Activated CD4-positive, CD25-positive, alpha-beta regulatory T cell treated with anti-CD3 and anti-CD28 coated beads, Interleukin-2, amount 50 U/mL, for 16 hours (primary cell): ENCODE data around the gene GDPD1.
"Not testable (repeated sequence)": the region's sequence is repeated elsewhere in the genome, so short reads cannot be mapped to it uniquely, and the experiment has no call there.

Source experiments
- DNase-seq: peaks from one replicate; pipeline ENCODE4 v3.0.0-alpha.2; 2020; ENCODE audit warnings: low read depth, low spot score

Gene GDPD1

DNA sequence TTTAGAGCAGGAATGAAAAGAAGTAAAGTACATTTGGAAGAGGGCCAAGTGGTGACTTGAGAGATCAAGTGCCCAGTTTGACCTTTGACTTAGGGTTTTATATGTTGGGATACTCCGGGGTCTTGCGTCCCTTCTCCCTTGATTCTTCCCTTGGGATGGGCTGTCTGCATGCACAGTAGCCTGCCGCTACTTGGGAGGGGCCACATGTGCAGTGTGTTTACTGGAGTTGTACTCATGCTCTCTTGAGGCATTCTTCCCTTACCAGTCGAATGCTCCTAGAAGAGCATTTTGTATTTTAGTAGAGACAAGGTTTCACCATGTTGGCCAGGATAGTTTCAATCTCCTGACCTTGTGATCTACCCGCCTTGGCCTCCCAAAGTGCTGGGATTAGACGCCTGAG is 23.8 kb downstream of the GDPD1 start:
- no peak for DNase-seq

DNA sequence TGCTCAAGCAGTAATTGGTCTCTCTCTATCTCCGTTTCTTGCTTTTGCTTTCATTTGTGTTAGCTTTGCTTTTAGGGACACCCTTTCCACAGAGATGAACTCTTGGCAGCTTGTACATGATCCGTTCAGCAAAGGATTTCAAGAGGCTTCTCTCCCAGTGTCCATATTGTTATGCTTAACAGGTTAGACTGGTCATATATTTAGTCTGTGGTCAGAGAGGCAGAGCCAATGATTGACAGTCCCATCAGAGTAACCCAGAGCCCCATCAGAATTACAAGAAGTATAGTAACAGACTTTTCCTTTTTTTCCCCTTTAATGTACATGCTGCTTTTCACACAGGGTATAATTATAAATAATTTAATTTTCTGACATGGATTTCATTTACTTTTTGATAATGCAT is 34.4 kb downstream of the GDPD1 start:
- no peak for DNase-seq

DNA sequence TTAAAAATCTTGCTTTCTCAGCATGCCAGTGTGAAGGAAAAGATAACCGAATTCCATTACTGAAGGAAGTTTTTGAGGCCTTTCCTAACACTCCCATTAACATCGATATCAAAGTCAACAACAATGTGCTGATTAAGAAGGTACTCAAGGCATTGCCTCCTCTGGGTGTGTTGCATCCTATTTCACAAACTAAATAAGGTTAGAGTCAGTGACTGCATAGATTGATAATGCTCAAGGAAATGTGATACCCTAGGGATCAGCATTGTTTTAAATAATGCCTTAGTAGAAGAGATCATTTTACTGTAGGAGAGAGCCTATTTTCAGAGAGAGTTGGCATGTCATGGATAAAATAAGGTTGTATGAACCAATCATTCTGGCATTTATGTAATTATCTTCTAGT is 36.8 kb downstream of the GDPD1 start:
- DNase-seq, result no peak

DNA sequence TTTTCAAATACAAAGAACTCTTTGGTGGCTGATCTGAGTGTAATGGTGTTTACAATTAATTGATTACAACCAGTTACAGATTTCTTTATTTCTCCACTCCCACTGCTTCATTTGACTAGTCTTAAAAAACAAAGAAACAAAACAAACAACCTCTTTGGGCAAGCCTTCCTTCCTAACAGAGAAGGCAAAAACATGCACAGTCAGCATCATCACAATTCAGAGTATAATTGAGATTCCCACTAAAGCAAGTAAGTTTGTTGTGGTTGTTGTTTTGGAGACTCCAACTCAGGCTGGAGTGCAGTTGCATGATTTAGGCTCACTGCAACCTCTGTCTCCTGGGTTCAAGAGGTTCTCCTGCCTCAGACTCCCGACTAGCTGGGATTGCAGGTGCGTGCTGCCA is 40.4 kb downstream of the GDPD1 start:
- no peak for DNase-seq

DNA sequence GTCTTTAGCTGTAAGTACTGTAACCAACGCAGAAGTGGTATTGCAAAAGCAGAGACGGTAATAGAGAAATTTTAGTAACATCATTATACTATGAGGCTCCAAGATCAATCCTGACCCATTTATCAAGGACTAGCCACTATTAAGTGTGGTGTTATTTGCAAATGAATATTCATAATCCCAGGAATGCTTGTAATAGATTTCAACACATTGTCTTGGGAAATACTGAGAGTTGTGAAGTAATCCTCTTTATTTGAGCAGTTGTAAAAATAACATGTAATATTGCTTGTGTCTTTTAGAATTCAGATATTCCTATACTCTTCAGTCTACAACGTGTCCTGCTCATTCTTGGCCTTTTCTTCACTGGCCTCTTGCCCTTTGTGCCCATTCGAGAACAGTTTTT is 46.4 kb downstream of the GDPD1 start:
- no peak for DNase-seq

DNA sequence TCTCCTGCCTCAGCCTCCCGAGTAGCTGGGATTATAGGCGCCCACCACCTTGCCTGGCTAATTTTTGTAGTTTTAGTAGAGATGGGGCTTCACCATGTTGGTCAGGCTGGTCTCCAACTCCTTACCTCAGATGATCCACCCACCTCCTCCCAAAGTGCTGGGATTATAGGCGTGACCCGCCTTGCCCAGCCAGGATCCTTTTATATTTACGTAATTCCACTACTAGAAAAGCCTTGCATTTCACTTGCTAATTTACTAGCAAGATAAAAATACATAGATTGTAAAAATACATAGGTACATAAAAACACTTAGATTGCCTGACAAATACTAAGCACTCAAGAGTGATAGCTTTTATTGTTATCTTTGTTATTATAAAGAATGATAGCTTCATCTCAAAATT is 47.5 kb downstream of the GDPD1 start:
- DNase-seq, result no peak

DNA sequence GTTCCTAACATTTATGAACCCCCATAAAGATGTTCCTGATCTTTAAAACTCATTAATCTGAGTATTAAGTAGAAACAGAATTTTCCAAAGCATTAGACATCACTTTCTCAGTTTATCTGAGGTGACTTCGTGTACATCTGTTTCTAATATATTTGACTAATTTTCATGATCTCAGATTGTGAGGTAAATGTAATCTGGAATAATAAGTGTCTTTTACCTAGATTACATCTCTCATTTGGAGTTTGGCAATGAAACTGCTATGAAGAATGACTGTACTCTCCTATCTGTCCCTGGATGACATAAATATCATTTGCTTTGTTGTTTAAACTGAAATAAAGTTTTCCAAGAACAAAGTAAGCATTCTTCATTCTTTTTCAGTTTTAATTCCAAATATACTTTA is 55.3 kb downstream of the GDPD1 start:
- DNase-seq, result no peak

DNA sequence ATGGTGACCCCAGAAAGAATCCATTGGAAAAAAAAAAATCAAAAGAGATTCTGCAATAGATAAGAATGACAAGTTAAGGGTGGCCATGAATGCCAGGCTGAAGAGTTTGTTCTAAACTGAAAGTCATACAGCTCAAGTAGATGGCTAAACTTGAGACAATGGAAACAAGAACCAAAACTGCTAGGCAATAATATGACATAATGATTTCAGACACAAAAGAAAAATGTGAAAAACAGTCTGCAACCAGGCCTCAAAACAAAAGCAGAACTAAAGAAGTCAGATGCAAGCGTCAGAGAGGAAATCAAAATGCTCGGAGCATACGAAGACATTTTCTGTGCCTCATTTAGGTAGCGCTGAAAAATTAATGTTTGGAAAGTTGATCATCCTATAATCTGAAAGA is 56.7 kb downstream of the GDPD1 start:
- DNase-seq, result no peak

DNA sequence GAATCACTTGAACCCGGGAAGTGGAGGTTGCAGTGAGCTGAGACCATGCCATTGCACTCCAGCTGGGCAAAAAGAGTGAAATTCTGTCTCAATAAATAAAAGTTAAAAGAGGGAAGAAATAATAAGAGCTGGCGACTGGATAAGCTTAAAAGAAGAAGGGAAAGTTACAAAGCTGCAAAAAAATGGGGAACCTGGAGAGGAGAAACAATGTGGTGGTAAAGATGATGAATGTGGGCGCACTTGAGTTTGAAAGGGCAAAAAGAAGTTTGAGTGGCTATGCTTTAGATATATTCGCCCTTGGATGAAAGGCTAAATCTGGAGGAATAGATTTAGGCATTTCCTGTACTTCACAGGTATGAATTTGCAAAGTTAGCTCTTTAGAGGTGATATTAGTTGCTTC is 58.1 kb downstream of the GDPD1 start:
- DNase-seq, result no peak

DNA sequence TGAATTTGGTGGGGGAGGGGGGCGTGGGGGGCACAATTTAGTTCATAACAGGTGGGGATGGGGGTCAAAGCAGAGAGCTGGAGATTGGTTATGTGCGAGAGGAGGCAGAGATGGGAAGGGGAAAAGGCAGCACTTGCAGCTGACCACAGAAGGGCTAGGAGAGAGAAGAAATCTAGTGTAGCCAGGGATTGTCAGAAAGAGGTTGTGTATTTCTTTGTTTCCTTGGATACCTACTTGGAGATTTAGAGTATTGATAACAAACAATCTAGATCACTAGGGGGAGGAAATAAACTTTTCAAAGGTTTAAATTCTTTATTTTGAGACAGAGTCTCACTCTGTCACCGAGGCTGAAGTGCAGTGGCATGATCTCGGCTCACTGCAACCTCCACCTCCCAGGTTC is 64.0 kb downstream of the GDPD1 start:
- DNase-seq, result no peak

DNA sequence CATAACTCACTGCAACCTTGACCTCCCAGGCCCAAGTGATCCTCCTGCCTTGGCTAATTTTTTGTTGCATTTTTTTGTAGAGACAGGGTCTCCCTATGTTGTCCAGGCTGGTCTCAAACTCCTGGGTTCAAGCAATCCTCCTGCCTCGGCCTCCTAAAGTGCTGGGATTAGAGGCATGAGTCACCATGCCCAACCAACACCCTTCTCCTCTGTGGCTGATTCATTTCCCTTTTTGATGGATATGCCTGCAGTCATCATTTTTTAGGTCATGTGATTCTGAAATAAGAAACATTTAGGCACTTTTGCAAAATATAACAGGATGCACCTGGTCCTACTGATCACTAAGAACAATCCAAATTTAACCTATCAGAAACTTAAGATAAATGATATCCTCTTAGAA is 67.1 kb downstream of the GDPD1 start:
- no peak for DNase-seq

DNA sequence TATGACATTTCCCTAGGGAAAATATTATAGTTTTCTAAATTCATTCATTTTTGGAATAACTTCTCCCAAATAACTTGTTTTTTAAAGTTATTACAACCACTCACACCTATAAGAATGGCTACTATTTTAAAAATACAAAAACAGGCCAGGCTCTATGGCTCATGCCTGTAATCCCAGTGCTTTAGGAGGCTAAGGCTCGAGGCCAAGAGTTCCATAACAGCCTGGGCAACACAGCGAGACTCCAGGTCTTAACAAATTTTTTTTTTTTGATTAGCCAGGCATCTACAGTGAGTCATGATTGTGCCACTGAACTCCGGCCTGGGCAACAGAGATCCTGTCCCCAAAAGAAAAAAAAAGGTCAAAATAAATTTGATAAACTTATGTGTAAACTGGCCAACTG is 67.6 kb downstream of the GDPD1 start:
- no peak for DNase-seq

DNA sequence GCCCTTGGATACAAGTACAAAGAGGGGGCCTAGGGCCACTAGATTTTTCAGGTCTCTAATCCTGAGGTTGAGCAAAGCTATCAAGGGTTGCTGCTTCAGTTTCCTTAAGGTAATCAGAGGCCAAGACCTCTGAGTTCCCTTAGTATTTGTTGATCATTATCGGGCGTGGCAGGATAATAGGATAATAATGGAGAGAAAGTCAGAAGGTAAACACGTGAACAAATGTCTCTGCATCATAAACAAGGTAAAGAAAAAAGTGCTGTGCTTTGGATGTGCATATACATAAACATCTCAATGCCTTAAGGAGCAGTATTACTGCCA is 69.6 kb downstream of the GDPD1 start:
- DNase-seq, result no peak

DNA sequence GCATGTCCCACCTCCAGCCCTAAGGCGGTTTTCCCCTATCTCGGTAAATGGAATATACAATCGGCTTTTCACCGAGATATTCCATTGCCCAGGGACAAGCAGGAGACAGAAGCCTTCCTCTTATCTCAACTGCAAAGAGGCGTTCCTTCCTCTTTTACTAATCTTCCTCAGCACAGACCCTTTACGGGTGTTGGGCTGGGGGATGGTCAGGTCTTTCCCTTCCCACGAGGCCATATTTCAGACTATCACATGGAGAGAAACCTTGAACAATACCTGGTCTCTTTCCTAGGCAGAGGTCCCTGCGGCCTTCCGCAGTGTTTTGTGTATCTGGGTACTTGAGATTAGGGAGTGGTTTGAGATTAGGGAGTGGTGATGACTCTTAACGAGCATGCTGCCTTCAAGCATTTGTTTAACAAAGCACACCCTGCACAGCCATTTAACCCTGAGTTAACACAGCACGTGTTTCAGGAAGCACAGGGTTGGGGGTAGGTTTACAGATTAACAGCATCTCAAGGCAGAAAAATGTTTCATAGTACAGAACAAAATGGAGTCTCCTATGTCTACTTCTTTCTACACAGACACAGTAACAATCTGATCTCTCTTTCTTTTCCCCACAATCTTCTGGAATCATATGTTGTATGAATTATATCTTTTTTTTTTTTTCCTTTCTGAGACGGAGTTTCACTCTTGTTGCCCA is 70.1 kb downstream of the GDPD1 start:
- not testable (repeated sequence) for DNase-seq

DNA sequence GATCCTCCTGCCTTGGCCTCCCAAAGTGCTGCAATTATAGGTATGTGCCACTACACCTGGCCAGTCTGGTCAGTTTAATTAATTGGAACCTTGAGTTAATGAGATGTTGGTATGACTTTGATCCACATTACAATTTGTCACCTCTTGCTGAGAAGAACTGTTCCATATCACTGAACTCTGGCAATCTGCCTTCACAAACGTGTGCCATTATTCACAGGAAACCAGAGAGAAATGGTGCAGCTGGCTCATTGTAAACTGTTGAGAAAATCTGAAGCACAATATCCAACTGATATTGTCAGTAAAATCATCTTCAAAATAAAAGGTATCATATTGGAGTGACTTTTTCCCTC is 71.8 kb downstream of the GDPD1 start:
- DNase-seq, result no peak

DNA sequence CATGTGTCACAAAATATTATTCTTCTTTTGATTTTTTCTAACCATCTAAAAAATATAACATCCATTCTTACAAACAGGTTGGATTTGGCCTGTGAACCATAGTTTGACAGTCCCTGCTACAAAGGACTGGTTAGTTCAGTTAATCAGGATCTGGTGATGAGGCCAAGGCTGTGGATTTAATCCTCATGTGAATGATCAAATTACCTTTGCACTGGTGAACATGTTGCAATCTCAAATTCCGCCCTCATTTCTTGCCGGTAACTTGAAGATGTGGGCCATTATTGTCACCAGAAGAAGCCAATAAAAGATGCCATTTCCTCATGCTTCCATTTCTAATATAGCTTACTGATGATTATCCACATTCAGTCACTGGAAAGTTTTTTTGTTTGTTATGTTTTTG is 75.9 kb downstream of the GDPD1 start:
- no peak for DNase-seq

DNA sequence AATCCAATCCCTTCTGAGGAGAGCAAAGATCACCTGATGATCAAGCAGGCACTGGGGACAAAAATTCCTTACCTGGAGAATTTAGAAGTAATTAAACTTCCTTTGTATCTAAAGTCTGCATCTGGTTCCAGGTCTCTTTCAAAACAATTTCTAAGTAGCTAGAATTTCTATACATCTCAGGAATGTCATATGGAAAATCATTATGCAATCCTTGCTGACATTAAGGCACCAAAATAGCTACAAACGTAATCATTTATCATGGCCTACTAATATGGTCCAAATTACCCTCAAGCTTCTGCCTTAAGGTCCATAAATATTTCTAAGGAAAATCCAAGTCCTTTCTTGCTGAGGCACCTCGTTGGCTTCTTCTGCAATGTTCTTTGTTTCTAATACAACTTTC is 78.2 kb downstream of the GDPD1 start:
- no peak for DNase-seq

DNA sequence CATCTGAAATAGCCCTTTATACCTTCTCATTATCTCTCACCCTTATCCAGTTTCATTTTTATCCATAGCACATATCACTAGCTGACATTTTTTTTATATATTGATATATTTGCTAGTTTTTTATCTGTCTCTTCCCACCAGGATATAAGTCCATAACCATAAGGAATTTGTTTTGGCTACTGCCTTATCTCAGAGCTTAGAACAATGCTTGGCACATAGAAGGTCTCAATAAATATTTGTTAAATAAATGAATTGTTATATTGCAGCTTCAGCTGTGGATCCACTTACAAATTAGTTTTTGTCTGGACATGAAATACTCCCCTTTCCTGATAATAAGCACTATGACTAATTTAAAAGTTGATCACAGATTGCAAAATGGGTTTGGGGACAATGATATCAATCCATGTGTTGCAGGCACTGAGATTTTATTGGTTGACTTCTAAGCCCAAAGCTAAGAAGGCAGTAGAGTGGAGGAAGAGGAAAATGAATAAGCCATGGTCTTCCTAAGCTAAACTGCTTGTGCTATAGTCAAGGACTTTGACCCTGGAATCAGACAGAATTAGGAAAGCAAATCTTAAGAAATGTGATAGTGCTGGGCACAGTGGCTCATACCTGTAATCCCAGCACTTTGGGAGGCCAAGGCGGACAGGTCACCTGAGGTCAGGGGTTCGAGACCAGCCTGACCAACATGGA is 79.2 kb downstream of the GDPD1 start:
- DNase-seq, result no peak

DNA sequence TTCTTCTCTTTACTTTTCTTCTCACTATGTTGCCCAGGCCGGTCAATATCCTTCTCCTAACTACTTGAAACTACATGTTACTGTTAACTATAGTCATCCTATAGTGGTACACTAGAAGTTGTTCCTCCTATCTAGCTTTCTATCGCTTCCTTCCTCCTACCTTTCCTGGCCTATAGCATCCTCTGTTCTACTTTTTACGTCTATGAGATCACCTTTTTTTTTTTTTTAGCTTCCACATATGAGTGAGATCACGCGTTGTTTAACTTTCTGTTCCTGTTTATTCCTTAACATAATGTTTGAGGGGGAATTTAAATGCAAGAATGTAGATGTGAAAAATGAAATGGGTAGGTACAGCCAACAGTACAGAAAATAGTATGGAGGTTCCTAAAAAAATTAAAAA is 80.6 kb downstream of the GDPD1 start:
- no peak for DNase-seq

DNA sequence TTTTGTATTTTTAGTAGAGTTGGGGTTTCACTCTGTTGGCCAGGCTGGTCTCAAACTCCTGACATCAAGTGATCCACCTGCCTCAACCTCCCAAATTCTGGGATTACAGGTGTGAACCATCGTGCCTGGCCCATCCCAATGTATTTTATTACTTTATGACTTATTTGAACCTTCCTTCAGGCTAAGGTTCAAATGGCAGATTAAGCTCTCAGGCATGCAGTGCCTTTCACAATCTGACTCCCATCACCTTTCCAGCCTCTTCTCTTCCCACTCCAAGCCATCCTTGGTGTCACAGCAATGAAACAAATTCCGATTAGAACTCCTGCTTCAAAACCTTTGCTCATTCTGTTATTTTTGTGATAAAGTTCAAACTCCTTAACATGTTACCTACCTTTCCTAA is 84.5 kb downstream of the GDPD1 start:
- DNase-seq, result no peak

DNA sequence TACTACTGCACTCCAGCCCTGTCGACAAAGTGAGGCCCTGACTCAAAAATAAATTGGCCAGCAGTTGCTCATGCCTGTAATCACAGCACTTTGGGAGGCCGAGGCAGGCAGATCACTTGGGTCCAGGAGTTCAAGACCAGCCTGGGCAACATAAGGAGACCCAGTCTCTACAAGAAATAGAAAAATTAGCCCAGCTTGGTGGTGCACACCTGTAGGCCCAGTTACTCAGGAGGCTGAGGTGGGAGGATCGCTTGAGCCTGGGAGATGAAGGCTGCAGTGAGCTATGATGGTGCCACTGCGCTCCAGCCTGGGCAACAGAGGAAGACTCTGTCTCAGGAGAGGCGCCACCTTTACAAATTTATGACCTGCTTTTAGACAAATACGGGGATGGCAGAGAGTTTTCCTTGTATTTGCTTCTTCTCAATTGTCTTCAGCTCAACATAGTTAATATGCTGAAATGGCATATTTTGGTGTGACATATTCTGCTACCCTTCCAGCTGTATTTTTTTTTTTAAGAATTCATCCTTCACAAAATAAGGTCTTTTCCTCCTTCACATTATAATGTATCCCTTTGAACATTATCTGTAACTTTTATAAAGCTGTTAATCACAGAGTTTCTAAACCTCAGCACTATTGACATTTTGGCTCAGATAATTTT is 90.1 kb downstream of the GDPD1 start:
- DNase-seq, result no peak

DNA sequence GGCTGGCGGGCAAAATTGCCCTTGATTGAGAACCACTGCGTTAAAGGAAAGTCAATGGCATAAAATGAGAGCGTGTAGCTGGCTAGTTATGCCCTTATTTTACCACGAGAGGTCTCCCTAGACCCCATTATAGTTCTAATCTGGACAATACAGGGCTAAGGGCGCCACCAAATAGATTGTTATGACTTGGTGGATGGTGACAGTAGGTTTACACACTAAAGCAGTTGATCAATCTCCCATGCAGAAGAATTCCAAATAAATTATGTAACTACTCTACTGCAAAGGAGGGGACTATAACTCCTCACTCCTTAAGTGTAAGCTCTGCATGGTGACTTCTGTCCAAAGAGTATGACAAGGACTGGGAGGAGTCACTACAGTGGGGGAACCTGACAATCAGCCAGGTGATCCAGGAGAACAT is 90.7 kb downstream of the GDPD1 start:
- no peak for DNase-seq

DNA sequence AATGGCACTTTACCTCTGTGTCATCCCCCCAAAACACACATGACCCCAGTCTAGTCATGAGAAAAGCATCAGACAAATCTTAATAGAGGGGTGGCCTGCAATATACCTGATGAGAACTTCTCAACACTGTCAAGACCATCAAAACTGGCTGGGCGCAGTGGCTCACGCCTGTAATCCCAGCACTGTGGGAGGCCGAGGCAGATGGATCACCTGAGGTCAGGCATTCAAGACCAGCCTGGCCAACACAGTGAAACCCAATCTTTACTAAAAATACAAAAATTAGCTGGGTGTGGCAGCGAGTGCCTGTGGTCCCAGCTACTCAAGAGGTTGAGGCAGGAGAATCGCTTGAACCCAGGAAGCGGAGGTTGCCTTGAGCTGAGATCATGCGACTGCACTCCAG is 91.2 kb downstream of the GDPD1 start:
- not testable (repeated sequence) for DNase-seq
